GM12892 (cell line): ENCODE data around the gene BAZ1B.

Experiments
- POLR2A ChIP-seq: IDR thresholded peaks from 2 replicates; pipeline ENCODE4 v1.6.1; 2011; ENCODE audit warnings: low read depth, low read length, control low read depth
- POLR2AphosphoS5 ChIP-seq: IDR thresholded peaks from 2 replicates; pipeline ENCODE4 v1.6.1; 2011; ENCODE audit warnings: low read depth, low read length, control low read depth
- TAF1 ChIP-seq: IDR thresholded peaks from 2 replicates; pipeline ENCODE4 v1.6.1; 2011; ENCODE audit warnings: low read depth, mild to moderate bottlenecking, control low read depth, low read length, borderline replicate concordance

DNA sequence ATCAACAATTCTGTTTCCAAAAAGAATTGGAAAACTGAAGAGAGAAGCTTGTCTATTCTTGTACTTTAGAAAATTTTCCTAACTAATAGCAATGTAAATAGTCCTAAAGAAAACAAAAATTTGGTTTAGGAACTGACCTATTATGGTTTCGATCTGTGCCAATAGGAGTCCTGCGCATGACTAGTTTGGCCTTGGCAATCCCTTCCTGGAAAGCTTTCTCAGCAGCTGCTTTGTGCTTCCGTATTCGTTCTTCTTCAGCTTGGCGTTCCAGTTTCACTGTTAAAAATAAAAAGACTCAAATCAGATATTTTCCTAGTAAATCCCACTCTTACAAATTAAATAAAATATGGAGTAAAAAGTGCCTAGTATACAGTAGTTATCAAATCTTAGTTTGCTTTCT lies 51.9 kb downstream of the BAZ1B start:
- TF ChIP-seq POLR2A, result no peak
- no peak for TF ChIP-seq POLR2AphosphoS5
- TF ChIP-seq TAF1, result no peak
